H1 (cell line): ENCODE measurements around the gene ANK3. TPM values are rescaled to one million over a fixed set of nuclear protein-coding genes. Genes with fewer than 3 reads are reported as not detected.

Experiments used
- CTCF ChIA-PET: fragments of 300-600 bp; sonication (Branson Sonifier 250); formaldehyde crosslinking; loops from one replicate; lab custom pipeline; 2021; ENCODE audit not compliant: partially characterized antibody; lab: Charles Lee
- POLR2A ChIA-PET: fragments of 300-600 bp; sonication (Branson Sonifier 250); formaldehyde crosslinking; loops from one replicate; lab custom pipeline; 2021; ENCODE audit warnings: inconsistent platforms; ENCODE audit not compliant: partially characterized antibody; lab: Charles Lee
- DNase-seq, 2 experiments: peaks; one replicate each; pipeline versions ENCODE4 v3.0.0 to v3.0.0-alpha.2; 2010 to 2022; ENCODE audit warnings: low spot score in 2 of 2, low read depth in 1 of 2, mixed read lengths in 1 of 2
- FAIRE-seq: peaks from 2 replicates; lab custom pipeline; 2011; peaks lifted over from hg19 to GRCh38; lab: Jason Lieb, UNC
- H2AFZ ChIP-seq: 2 replicates; pipeline ENCODE4 v1.8.1; 2012; ENCODE audit warnings: low read length, inconsistent platforms
- H2AK5ac ChIP-seq: 2 replicates; pipeline ENCODE4 v1.6.1; 2013; ENCODE audit warnings: low read depth, low read length
- H2BK120ac ChIP-seq: replicated peaks from 2 replicates; pipeline ENCODE3; 2013; ENCODE audit warnings: low read depth, low read length, inconsistent platforms
- H2BK12ac ChIP-seq: 2 replicates; pipeline ENCODE4 v1.6.1; 2013; ENCODE audit warnings: low read depth, low read length
- H2BK15ac ChIP-seq: 2 replicates; pipeline ENCODE4 v1.6.1; 2013; ENCODE audit warnings: low read length
- H2BK20ac ChIP-seq: 2 replicates; pipeline ENCODE4 v1.6.1; 2013; ENCODE audit warnings: low read length
- H2BK5ac ChIP-seq: 2 replicates; pipeline ENCODE4 v1.6.1; 2013; ENCODE audit warnings: low read depth, low read length
- H3K14ac ChIP-seq: 2 replicates; pipeline ENCODE4 v1.6.1; 2013; ENCODE audit warnings: inconsistent platforms; ENCODE audit not compliant: insufficient read length
- H3K18ac ChIP-seq: 2 replicates; pipeline ENCODE4 v1.6.1; 2013; ENCODE audit warnings: low read length; ENCODE audit errors: extremely low read depth
- H3K23ac ChIP-seq: 2 replicates; pipeline ENCODE4 v1.6.1; 2013; ENCODE audit warnings: inconsistent platforms; ENCODE audit not compliant: insufficient read length
- H3K23me2 ChIP-seq: 2 replicates; pipeline ENCODE4 v1.6.1; 2013; ENCODE audit warnings: low read depth, low read length
- H3K27ac ChIP-seq: 2 replicates; pipeline ENCODE4 v1.6.1; 2011; ENCODE audit warnings: low read depth, low read length, inconsistent platforms
- H3K27me3 ChIP-seq, 4 experiments: replicated peaks in 1 of 4; 1 replicate in 1 of 4; 2 replicates in 3 of 4; pipeline versions ENCODE4 v1.6.1 to v1.8.1; 2011 to 2013; ENCODE audit warnings: low read length in 3 of 4, mild to moderate bottlenecking in 3 of 4, inconsistent platforms in 2 of 4, mixed read lengths in 2 of 4, moderate library complexity in 1 of 4; ENCODE audit not compliant: control insufficient read depth in 3 of 4, insufficient read depth in 3 of 4; ENCODE audit errors: extremely low read depth in 1 of 4
- H3K36me3 ChIP-seq, 4 experiments: 2 replicates each; pipeline versions ENCODE4 v1.6.1 to v1.8.1; 2011 to 2013; ENCODE audit warnings: mild to moderate bottlenecking in 4 of 4, low read length in 3 of 4, moderate library complexity in 2 of 4, control low read depth in 1 of 4, inconsistent platforms in 1 of 4; ENCODE audit not compliant: insufficient read depth in 4 of 4, control insufficient read depth in 2 of 4
- H3K4ac ChIP-seq: replicated peaks from 2 replicates; pipeline ENCODE3; 2013; ENCODE audit warnings: low read length, low read depth, mixed read lengths, inconsistent platforms; ENCODE audit not compliant: insufficient read length
- H3K4me1 ChIP-seq, 4 experiments: replicated peaks in 1 of 4; 1 replicate in 1 of 4; 2 replicates in 3 of 4; pipeline versions ENCODE4 v1.6.1 to v1.8.1; 2011 to 2013; ENCODE audit warnings: low read length in 3 of 4, inconsistent platforms in 2 of 4, mixed read lengths in 1 of 4; ENCODE audit not compliant: insufficient read depth in 4 of 4, control insufficient read depth in 3 of 4
- H3K4me2 ChIP-seq, 2 experiments: 2 replicates each; pipeline versions ENCODE4 v1.6.1 to v1.8.1; 2011 to 2013; ENCODE audit warnings: low read depth in 2 of 2, low read length in 2 of 2, control low read depth in 1 of 2, inconsistent platforms in 1 of 2, mild to moderate bottlenecking in 1 of 2; ENCODE audit not compliant: insufficient read depth in 1 of 2
- H3K4me3 ChIP-seq, 4 experiments: fragments of 200-600, 300-600 bp in 1 of 4; sonication (generic), shearing (Covaris generic), sonication (Bioruptor Twin) in 1 of 4; 2 replicates each; pipeline versions ENCODE4 v1.5.1 to v1.8.1; 2011 to 2016; ENCODE audit warnings: low read length in 4 of 4, low read depth in 3 of 4, control low read depth in 2 of 4, inconsistent platforms in 2 of 4, mild to moderate bottlenecking in 2 of 4, mixed read lengths in 1 of 4, moderate library complexity in 1 of 4; ENCODE audit not compliant: insufficient read depth in 2 of 4; ENCODE audit errors: extremely low read depth in 1 of 4
- H3K56ac ChIP-seq: replicated peaks from 2 replicates; pipeline ENCODE3; 2013; ENCODE audit warnings: low read depth, mild to moderate bottlenecking, mixed read lengths, low read length, inconsistent platforms; ENCODE audit not compliant: insufficient read length
- H3K79me1 ChIP-seq: 2 replicates; pipeline ENCODE4 v1.6.1; 2013; ENCODE audit warnings: low read depth, low read length, control low read depth
- H3K79me2 ChIP-seq, 2 experiments: 2 replicates each; pipeline versions ENCODE4 v1.6.1 to v1.8.1; 2012 to 2013; ENCODE audit warnings: low read length in 2 of 2, mild to moderate bottlenecking in 2 of 2, inconsistent platforms in 1 of 2; ENCODE audit not compliant: insufficient read depth in 2 of 2, control insufficient read depth in 1 of 2
- H3K9ac ChIP-seq, 4 experiments: replicated peaks in 1 of 4; 1 replicate in 1 of 4; 2 replicates in 3 of 4; pipeline versions ENCODE4 v1.6.1 to v1.8.1; 2011 to 2013; ENCODE audit warnings: low read depth in 3 of 4, low read length in 3 of 4, control low read depth in 2 of 4, mild to moderate bottlenecking in 2 of 4, moderate library complexity in 2 of 4, inconsistent platforms in 1 of 4; ENCODE audit errors: extremely low read depth in 1 of 4
- H3K9me3 ChIP-seq, 2 experiments: 2 replicates each; pipeline versions ENCODE4 v1.6.1 to v1.8.1; 2012 to 2013; ENCODE audit warnings: mild to moderate bottlenecking in 2 of 2, moderate library complexity in 2 of 2, control low read depth in 1 of 2, inconsistent platforms in 1 of 2, low read depth in 1 of 2, low read length in 1 of 2, mixed read lengths in 1 of 2; ENCODE audit not compliant: insufficient read depth in 2 of 2
- H4K20me1 ChIP-seq, 2 experiments: replicated peaks in 1 of 2; 2 replicates each; pipeline versions ENCODE3 to v1.8.1; 2011 to 2013; ENCODE audit warnings: inconsistent platforms in 2 of 2, low read length in 2 of 2, mild to moderate bottlenecking in 1 of 2; ENCODE audit not compliant: insufficient read depth in 2 of 2, control insufficient read depth in 1 of 2
- H4K5ac ChIP-seq: 2 replicates; pipeline ENCODE4 v1.6.1; 2013; ENCODE audit warnings: low read length, low read depth, mixed read lengths, inconsistent platforms; ENCODE audit not compliant: insufficient read length
- H4K8ac ChIP-seq: 2 replicates; pipeline ENCODE4 v1.8.0; 2013; ENCODE audit warnings: mild to moderate bottlenecking, moderate library complexity, low read length, inconsistent platforms; ENCODE audit not compliant: insufficient read depth; ENCODE audit errors: extremely low read depth
- H4K91ac ChIP-seq: replicated peaks from 2 replicates; pipeline ENCODE3; 2013; ENCODE audit warnings: low read length, mixed read lengths, inconsistent platforms; ENCODE audit not compliant: insufficient read length
- BRCA1 ChIP-seq: IDR thresholded peaks from 2 replicates; pipeline ENCODE4 v1.6.1; 2012; ENCODE audit warnings: low read depth, low read length, improper control_type of control experiment
- EZH2 ChIP-seq: fragments of 200-600 bp; sonication (generic); IDR thresholded peaks from 2 replicates; pipeline ENCODE4 v1.7.1; 2012; ENCODE audit warnings: low read depth, mild to moderate bottlenecking, moderate library complexity, low read length, inconsistent platforms; ENCODE audit not compliant: severe bottlenecking
- GTF2F1 ChIP-seq: IDR thresholded peaks from 2 replicates; pipeline ENCODE4 v1.6.1; 2012; ENCODE audit warnings: low read depth, low read length, improper control_type of control experiment, borderline replicate concordance
- SIRT6 ChIP-seq: IDR thresholded peaks from one replicate; pipeline ENCODE4 v1.7.1; 2012; ENCODE audit warnings: low read length, inconsistent platforms
- TCF12 ChIP-seq: IDR thresholded peaks from 2 replicates; pipeline ENCODE4 v1.6.1; 2011; ENCODE audit warnings: low read depth, mild to moderate bottlenecking, low read length
- WGBS, 2 experiments: shearing (Covaris generic) in 1 of 2; methylation state at CpG; one replicate each; pipeline versions ENCODE4 v1.1.6 to v1.1.7; 2013 to 2015; ENCODE audit warnings: low lambda C conversion rate in 2 of 2, mixed read lengths in 2 of 2, inconsistent platforms in 1 of 2, low coverage in 1 of 2, missing lambda C conversion rate in 1 of 2; ENCODE audit not compliant: insufficient replicate concordance in 2 of 2, insufficient coverage in 1 of 2, insufficient read length in 1 of 2; ENCODE audit errors: extremely low coverage in 1 of 2, missing lambda C conversion rate in 1 of 2; 5-methylcytosine and 5-hydroxymethylcytosine counted together
- polyA plus RNA-seq, 7 experiments: library from polyadenylated mRNA; depleted of rRNA in 3 of 7; stranded (reverse) in 5 of 7; unstranded in 2 of 7; fragments of >200 nt in 5 of 7; fragments of 200-250 nt in 2 of 7; gene quantifications; 1 replicate in 5 of 7; 2 replicates in 1 of 7; 4 replicates in 1 of 7; pipeline versions ENCODE4 v1.2.1 to v1.2.3, GENCODE V29; 2011 to 2013; ENCODE audit warnings: missing spikeins in 2 of 7, mixed read lengths in 2 of 7
- total RNA-seq: library from RNA; stranded (reverse); fragmentation: NEBNext Ultra II Directional; extraction: Animal tissue kit (Norgen Biotek cat#: 25700); gene quantifications from 2 replicates; pipeline ENCODE4 v1.2.1, GENCODE V29; 2021

The ANK3 gene
- total and polyA plus RNA-seq, 2 of the 8 experiments (the other 6 are each of a cell fraction or from before 2014, with no cell fraction given), result 18.1 to 67.9 TPM

- Histone ChIP-seq H4K91ac (no peak overlapping the region), H3K4me2 (no peak overlapping the region), H3K9ac (no peak overlapping the region), H3K18ac (no peak overlapping the region), H2BK15ac (no peak overlapping the region), H4K20me1 (no peaks in the 10 kb centered on the region), H4K5ac (no peak overlapping the region), H3K23ac (no peak overlapping the region), H4K8ac (no peak overlapping the region), H3K36me3 (no peaks in the 10 kb centered on the region), H2BK12ac (no peak overlapping the region), H3K79me1 (no peaks in the 10 kb centered on the region), H2BK120ac (no peak overlapping the region), H3K4me1 (no peaks in the 10 kb centered on the region), H2AFZ (no peak overlapping the region), H2AK5ac (no peak overlapping the region), H3K56ac (no peak overlapping the region), H3K9me3 (no peaks in the 10 kb centered on the region), H3K27ac (no peak overlapping the region), H3K79me2 (no peaks in the 10 kb centered on the region), H3K14ac (no peak overlapping the region), H2BK5ac (no peak overlapping the region), H3K27me3 (no peaks in the 10 kb centered on the region), H3K4me3 (no peak overlapping the region), H2BK20ac (no peak overlapping the region), H3K4ac (no peak overlapping the region), H3K23me2 (no peaks in the 10 kb centered on the region)
- POLR2A ChIA-PET, result no interaction called here
- CTCF ChIA-PET, result interaction anchor here (0.6 to 1.0 kb wide), 2 partner anchors 178 to 354 kb away, joined by 3 to 5 read pairs; no protein-coding TSS in a partner anchor
- DNase-seq (no peak), FAIRE-seq (no peak)
- 84% methylated on average over 8 of the region's 8 CpGs; no CpG with 5 or more reads in 1 of the 2 experiments for WGBS, 2 experiments
- TF ChIP-seq GTF2F1 (no peak), EZH2 (no peak), SIRT6 (no peak), TCF12 (no peak), BRCA1 (no peak)
Observed at GRCh38 chr10:60292998-60293397, 96.7 kb downstream of the ANK3 start.
